Activated gamma-delta T cell treated with anti-CD3 and anti-CD28 coated beads, Interleukin-2, amount 50 U/mL, for 16 hours (primary cell): ENCODE results near the gene RPL10A.
"Not testable (repeated sequence)": the region's sequence is repeated elsewhere in the genome, so short reads cannot be mapped to it uniquely, and the experiment has no call there.

ENCODE experiments used
- DNase-seq: peaks from one replicate; pipeline ENCODE4 v3.0.0-alpha.2; 2020; ENCODE audit warnings: low read depth

RPL10A gene

DNA sequence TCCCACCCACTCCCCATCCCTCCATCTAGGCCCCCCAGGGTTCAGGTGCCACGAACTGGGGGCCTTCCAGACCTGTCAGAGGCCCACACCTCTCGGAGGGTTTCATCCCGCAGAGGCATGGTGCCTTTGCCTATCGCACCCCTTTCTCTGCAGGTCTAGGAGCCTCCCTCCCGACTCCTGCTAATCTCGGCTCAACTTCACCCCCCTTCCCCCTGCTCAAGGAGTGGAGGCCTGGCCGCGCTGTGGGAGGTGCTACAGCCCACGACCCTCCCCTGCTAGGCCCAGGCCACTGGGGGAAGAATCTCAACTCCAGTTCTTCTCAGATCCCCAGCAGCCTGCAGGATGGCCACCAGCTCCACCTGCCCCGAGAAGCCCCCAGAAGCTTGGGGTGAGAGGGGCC lies 44.5 kb downstream of the RPL10A start, which contains the start of gene TULP1:
Gene TULP1 (minus strand): TSS at position 157 of the 400 bp plus-strand sequence. CDS start 38 bp downstream, at position 119.
- DNase-seq = no peak

DNA sequence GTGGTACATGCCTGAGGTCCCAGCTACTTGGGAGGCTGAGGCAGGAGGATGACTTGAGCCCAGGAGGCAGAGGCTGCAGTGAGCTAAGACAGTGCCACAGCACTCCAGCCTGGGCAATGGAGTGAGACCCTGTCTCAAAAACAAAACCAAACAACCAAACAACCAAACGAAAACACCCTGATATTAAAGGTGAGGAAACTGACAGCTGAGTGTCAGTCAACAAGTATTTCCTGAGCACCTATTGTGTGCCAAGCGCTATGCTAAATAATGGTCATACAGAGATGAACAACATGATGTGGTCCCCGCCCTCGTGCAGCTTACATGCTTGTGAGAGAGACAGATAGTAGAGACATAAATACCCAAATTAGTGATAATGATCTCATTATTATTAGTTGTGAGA lies 46.4 kb downstream of the RPL10A start:
- no peak for DNase-seq

DNA sequence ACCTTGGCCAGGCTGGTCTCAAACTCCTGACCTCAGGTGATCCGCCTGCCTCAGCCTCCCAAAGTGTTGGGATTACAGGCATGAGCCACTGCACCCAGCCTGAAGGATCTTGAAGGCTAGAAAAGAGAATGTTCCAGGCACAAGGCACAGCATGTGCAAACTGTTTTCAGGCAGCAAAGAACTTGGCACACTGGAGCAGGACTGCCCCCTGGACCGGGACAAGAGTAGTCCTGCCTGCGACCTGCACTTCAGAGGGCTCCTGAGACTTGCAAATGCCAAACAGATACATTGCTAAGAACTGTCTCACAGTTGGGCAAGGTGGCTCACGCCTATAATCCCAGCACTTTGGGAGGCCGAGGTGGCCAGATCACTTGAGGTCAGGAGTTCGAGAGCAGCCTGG lies 47.7 kb downstream of the RPL10A start:
- not testable (repeated sequence) for DNase-seq

DNA sequence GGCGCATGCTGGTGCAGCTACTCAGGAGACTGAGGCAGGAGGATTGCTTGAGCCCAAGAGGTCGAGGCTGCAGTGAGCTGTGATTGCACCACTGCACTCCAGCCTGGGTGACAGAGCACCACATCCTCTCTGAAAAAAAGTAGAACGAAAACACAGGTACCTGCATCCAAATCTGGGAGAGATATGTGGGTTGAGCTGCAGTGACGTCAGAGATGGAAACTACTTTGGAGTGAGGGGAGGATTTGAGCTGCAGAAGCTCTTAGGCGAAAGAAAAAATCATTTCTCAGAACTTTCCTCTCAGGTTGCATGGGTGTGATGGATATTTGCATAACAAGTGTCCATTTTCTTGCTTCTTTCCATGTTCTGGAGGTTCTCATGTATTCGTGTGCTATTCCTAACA lies 48.5 kb downstream of the RPL10A start:
- DNase-seq = no peak

DNA sequence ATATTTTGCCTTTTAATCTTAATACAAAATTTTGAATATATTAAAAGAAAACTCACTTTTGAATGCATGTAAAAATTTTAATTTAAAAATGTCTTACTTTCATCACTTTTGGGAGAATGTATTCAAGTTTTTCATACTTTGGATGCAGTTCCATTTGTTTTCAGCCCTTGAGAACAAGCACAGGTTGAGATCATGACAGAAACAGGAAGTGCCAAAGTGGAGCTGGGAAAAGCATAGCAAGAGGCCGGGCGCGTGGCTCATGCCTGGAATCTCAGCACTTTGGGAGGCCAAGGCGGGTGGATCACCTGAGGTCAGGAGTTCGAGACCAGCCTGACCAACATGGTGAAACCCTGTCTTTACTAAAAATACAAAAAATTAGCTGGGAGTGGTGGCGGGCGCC lies 49.8 kb downstream of the RPL10A start:
- DNase-seq = not testable (repeated sequence)

DNA sequence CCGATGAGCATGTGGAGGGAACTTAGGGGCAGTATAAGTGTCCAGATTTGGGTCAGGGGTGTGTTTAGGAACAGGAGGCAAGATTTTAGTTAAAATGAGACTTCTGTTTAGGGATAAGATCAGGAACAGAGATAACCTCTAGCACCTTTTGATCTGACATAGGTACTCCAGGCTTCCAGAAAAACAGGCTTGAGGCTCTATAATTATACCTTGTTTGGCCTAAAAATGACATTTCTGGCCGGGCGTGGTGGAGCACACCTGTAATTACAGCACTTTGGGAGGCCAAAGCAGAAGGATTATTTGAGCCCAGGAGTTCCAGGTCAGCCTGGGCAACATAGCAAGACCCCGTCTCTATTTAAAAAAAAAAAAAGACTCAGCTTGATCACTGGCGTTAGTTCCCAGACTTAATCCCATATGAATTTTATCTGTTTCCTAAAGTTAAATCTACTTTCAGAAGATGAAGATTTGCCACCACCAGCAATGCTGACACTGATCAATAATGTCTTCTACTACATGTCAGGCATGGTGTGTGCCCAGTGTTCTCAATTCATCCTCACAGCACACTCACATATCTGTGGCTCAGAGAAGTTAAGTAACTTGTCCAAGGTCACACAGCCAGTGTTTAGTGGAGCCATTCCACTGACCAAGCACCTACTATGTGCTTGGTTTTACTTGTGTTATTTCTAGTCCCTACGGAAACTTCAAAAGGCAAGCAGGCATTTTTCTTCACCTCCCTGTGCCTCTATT lies 50.5 kb downstream of the RPL10A start:
- no peak for DNase-seq

DNA sequence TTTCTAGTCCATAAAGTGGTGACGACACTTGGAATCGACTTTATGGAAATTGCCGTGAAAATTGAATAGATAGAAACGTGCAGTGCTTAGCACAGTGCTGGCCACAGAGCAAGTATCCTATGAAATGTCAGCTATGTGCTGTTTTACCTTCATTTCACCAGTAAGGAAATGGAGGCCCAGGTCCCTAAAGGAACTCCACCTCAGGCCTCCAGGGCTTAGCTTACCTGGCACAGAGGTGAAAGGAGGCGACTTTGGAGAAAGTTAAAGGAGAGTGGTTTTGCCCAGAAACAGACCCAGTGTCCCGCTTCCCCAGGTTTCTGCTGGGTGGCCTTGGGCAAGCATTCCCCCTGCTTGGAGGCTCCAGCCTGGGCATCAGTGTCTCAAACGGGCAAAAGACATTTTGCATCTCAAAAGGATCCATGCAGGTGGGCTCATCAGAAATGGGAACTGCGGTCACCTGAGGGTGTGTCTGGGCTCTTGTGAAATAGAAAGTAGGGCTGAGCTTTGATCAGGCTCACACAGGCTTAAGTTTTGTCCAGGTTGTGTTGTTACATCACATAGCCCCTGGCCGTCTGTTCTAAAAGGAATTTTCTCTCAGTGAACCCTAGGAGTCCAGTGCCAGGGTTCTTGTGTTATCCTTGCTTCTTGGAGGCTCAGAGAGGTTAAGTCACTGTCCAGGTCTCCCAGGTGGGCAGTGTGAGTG lies 51.3 kb downstream of the RPL10A start:
- no peak for DNase-seq
